ENCODE data around the gene TERT.

DNA sequence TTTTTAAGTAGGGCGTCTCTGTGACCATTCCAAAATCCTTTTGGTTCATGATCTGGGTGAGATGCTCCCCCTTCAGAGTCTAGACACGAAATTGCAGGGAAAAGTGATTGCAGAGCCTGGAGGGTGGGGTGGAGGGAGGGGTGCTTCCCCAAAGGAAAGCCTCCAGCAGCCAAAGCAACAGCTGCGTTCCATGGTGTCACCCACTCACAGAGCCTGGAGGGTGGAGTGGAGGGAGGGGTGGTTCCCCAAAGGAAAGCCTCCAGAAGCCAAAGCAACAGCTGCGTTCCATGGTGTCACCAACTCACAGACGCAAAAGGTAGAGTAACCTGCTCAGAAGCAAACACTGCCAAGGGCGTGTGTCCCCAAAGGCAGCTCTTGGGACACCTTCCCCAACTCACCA lies 47.1 kb downstream of the TERT start:
- no peak for TF ChIP-seq POLR2A (IDR thresholded peaks at IDR 0.05)
- TF ChIP-seq, protein P1, sequence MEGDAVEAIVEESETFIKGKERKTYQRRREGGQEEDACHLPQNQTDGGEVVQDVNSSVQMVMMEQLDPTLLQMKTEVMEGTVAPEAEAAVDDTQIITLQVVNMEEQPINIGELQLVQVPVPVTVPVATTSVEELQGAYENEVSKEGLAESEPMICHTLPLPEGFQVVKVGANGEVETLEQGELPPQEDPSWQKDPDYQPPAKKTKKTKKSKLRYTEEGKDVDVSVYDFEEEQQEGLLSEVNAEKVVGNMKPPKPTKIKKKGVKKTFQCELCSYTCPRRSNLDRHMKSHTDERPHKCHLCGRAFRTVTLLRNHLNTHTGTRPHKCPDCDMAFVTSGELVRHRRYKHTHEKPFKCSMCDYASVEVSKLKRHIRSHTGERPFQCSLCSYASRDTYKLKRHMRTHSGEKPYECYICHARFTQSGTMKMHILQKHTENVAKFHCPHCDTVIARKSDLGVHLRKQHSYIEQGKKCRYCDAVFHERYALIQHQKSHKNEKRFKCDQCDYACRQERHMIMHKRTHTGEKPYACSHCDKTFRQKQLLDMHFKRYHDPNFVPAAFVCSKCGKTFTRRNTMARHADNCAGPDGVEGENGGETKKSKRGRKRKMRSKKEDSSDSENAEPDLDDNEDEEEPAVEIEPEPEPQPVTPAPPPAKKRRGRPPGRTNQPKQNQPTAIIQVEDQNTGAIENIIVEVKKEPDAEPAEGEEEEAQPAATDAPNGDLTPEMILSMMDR (IDR thresholded peaks at IDR 0.05): no peak

All from prostate gland (tissue), 2 donors.